Loucy (cell line): ENCODE results near the gene WWOX.

Experiments used
- H2AFZ ChIP-seq: fragments of 200-600 bp; sonication (generic); 2 replicates; pipeline ENCODE4 v1.6.0; 2016; ENCODE audit warnings: antibody characterized with exemption, mild to moderate bottlenecking, low read length, moderate library complexity
- H3F3A ChIP-seq: fragments of 200-600 bp; 2 replicates; pipeline ENCODE4 v1.6.0; 2016; ENCODE audit warnings: antibody characterized with exemption, low read depth, mild to moderate bottlenecking
- H3K27me3 ChIP-seq: fragments of 200-600 bp; sonication (generic); 2 replicates; pipeline ENCODE4 v1.6.1; 2014; ENCODE audit warnings: low read length, mild to moderate bottlenecking; ENCODE audit not compliant: insufficient read depth, poor library complexity, severe bottlenecking
- H3K36me3 ChIP-seq: fragments of 200-600 bp; sonication (generic); 2 replicates; pipeline ENCODE4 v1.6.1; 2016; ENCODE audit warnings: low read length; ENCODE audit not compliant: insufficient read depth
- H3K4me1 ChIP-seq: fragments of 200-600 bp; sonication (generic); 2 replicates; pipeline ENCODE4 v1.5.1; 2014; ENCODE audit warnings: low read length, mild to moderate bottlenecking; ENCODE audit not compliant: insufficient read depth, poor library complexity, severe bottlenecking
- H3K4me2 ChIP-seq: fragments of 200-600 bp; sonication (generic); 2 replicates; pipeline ENCODE4 v1.6.0; 2014; ENCODE audit warnings: antibody characterized with exemption, low read length, low read depth, mild to moderate bottlenecking; ENCODE audit not compliant: poor library complexity, severe bottlenecking
- H3K4me3 ChIP-seq: fragments of 200-600 bp; sonication (generic); 2 replicates; pipeline ENCODE4 v1.5.1; 2014; ENCODE audit warnings: low read length, mild to moderate bottlenecking, mixed read lengths; ENCODE audit not compliant: poor library complexity, severe bottlenecking
- H3K79me2 ChIP-seq: fragments of 200-600 bp; sonication (generic); 2 replicates; pipeline ENCODE4 v1.6.1; 2014; ENCODE audit warnings: low read length; ENCODE audit not compliant: insufficient read depth
- H3K9ac ChIP-seq: fragments of 200-600 bp; sonication (generic); 2 replicates; pipeline ENCODE4 v1.6.0; 2014; ENCODE audit warnings: mild to moderate bottlenecking, low read depth, low read length, moderate library complexity; ENCODE audit not compliant: poor library complexity, severe bottlenecking
- H3K9me2 ChIP-seq: fragments of 200-600 bp; sonication (generic); replicated peaks from 2 replicates; pipeline ENCODE4 v1.6.1; 2016; ENCODE audit warnings: low read depth, low read length, mixed read lengths
- H3K9me3 ChIP-seq: fragments of 200-600 bp; sonication (generic); 2 replicates; pipeline ENCODE4 v1.6.1; 2014; ENCODE audit warnings: mild to moderate bottlenecking, antibody characterized with exemption, low read length, low read depth; ENCODE audit not compliant: insufficient read depth
- H4K20me1 ChIP-seq: fragments of 200-600 bp; sonication (generic); 2 replicates; pipeline ENCODE4 v1.6.0; 2014; ENCODE audit warnings: antibody characterized with exemption, low read length, mild to moderate bottlenecking; ENCODE audit not compliant: insufficient read depth, poor library complexity, severe bottlenecking
- EZH2phosphoT487 ChIP-seq: fragments of 200-600 bp; IDR thresholded peaks from 2 replicates; pipeline ENCODE4 v1.6.1; 2018; ENCODE audit warnings: antibody characterized with exemption, mild to moderate bottlenecking, moderate library complexity, borderline replicate concordance
- TF ChIP-seq, protein P1 (sequence below): fragments of 200-600 bp; sonication (generic); conservative IDR thresholded peaks from 2 replicates; pipeline ENCODE4 v1.5.1; 2014; ENCODE audit warnings: mild to moderate bottlenecking, antibody characterized with exemption, low read length

The WWOX gene

DNA sequence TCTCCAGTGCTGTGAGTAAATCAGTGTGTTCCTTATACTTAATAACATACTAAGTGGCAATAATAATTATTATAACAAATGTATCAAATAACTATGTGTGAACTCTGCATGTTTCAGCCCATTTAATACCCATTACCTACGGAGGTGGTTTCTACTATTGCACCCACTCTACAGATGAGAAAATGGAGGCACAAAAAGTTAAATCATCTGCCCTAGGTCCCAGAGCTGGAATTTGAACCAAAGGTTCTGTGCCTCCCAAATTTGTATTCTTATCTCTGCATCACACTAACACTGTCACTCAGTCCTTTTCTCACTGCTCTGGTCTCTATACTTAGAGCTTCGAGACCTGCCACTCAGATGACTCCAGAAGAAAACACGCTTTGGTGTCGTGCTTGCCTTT, 1084.1 kb downstream of the WWOX start:
- no peaks in the 10 kb centered on the region for H3K36me3 ChIP-seq
- no peaks in the 10 kb centered on the region for H4K20me1 ChIP-seq
- H3K4me2 ChIP-seq, result no peak overlapping the region
- H3K4me1 ChIP-seq, result peaks cover 38% of the 10 kb centered on the region
- no peaks in the 10 kb centered on the region for H3K9me3 ChIP-seq
- H2AFZ ChIP-seq, result no peak overlapping the region
- H3K9ac ChIP-seq, result no peak overlapping the region
- H3K9me2 ChIP-seq, result no peaks in the 10 kb centered on the region
- no peaks in the 10 kb centered on the region for H3K79me2 ChIP-seq
- H3F3A ChIP-seq, result no peaks in the 10 kb centered on the region
- TF ChIP-seq EZH2phosphoT487, result no peak
- TF ChIP-seq, protein P1, sequence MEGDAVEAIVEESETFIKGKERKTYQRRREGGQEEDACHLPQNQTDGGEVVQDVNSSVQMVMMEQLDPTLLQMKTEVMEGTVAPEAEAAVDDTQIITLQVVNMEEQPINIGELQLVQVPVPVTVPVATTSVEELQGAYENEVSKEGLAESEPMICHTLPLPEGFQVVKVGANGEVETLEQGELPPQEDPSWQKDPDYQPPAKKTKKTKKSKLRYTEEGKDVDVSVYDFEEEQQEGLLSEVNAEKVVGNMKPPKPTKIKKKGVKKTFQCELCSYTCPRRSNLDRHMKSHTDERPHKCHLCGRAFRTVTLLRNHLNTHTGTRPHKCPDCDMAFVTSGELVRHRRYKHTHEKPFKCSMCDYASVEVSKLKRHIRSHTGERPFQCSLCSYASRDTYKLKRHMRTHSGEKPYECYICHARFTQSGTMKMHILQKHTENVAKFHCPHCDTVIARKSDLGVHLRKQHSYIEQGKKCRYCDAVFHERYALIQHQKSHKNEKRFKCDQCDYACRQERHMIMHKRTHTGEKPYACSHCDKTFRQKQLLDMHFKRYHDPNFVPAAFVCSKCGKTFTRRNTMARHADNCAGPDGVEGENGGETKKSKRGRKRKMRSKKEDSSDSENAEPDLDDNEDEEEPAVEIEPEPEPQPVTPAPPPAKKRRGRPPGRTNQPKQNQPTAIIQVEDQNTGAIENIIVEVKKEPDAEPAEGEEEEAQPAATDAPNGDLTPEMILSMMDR, result no peak
- no peaks in the 10 kb centered on the region for H3K27me3 ChIP-seq
- no peak overlapping the region for H3K4me3 ChIP-seq

DNA sequence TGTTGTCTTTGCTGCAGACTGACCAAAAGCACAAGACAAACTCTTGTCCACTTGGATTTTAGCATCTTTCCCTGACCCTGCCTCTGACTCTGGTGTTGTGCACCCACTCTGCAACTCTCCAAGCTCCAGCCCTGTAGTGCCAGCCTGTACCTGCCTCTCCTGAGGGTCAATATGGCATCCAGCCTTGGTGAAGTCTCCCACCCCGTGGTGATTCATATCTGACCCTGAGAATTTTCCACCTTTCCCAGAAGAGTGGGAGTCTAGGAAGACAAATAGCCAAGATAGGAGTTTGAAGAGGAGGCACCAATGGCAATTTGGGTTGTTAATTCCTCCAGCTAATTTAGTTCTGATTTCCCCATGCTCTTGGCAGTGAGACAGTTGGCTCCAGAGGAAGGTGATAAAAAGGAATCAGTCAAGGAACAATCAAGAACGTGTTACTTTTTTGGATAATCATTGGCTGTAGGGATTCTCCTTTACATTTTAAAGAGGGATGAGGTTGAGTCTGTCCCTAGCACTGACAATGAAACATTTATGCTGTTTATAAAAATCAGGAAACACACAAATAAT, 1085.1 kb downstream of the WWOX start:
- H3K4me2 ChIP-seq, result peak overlapping the region; percentile 54
- H3K4me1 ChIP-seq, result peaks cover 40% of the 10 kb centered on the region
- H3K36me3 ChIP-seq, result no peaks in the 10 kb centered on the region

DNA sequence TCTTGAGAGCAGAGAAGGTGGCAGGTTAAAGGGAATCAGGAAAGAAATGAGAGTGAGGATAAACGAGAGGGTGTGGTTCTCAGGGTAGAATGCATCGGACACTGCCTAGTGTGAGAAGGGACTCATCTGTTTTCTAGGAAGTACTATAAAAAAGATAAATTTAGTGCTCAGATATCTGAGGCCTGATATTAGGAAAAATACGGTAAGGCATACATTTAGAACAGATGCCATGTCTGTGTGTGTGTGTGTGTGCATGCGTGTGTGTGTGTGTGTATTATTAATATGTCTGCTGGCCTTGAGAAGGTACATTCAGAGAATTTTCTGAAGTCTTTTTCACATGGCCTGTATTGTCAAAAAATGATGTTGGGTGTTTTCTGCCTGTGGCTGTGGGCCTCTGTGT, 1086.3 kb downstream of the WWOX start:
- Histone ChIP-seq H4K20me1 (no peaks in the 10 kb centered on the region), H3F3A (no peaks in the 10 kb centered on the region), H3K36me3 (no peaks in the 10 kb centered on the region), H2AFZ (peak overlapping the region; percentile 1; the same call in 1 of the 2 replicates), H3K4me2 (peak overlapping the region; percentile 54), H3K79me2 (no peaks in the 10 kb centered on the region), H3K4me3 (peak overlapping the region; percentile 17), H3K4me1 (peaks cover 40% of the 10 kb centered on the region), H3K9me2 (no peaks in the 10 kb centered on the region), H3K9ac (peak overlapping the region; percentile 2), H3K27me3 (no peaks in the 10 kb centered on the region), H3K9me3 (no peaks in the 10 kb centered on the region)
- TF ChIP-seq EZH2phosphoT487, result no peak
- TF ChIP-seq, protein P1, result no peak

More for the DNA sequence above, 1085.1 kb downstream of the WWOX start:
- H3K9me2 ChIP-seq, result no peaks in the 10 kb centered on the region
- no peaks in the 10 kb centered on the region for H4K20me1 ChIP-seq
- no peaks in the 10 kb centered on the region for H3K9me3 ChIP-seq
- peak overlapping the region; percentile 1; the same call in 1 of the 2 replicates for H2AFZ ChIP-seq
- H3K9ac ChIP-seq, result no peak overlapping the region
- no peaks in the 10 kb centered on the region for H3K27me3 ChIP-seq
- no peaks in the 10 kb centered on the region for H3K79me2 ChIP-seq
- no peak overlapping the region for H3K4me3 ChIP-seq
- H3F3A ChIP-seq, result no peaks in the 10 kb centered on the region
- no peak for TF ChIP-seq EZH2phosphoT487
- TF ChIP-seq, protein P1, result no peak
